Activated naive CD8-positive, alpha-beta T cell treated with anti-CD3 and anti-CD28 coated beads, Interleukin-2, amount 10 ng/mL, durations not matched to agents 7 days and 5 days (primary cell): ENCODE measurements around the gene SCMH1. TPM values are rescaled to one million over a fixed set of nuclear protein-coding genes. Genes with fewer than 3 reads are reported as not detected.
A peak's percentile ranks its signal among the peaks of the same experiment; 100 is the strongest.
"Not testable (repeated sequence)": the region's sequence is repeated elsewhere in the genome, so short reads cannot be mapped to it uniquely, and the experiment has no call there.

Experiments used
- ATAC-seq: fragments of 150-1000 bp; cut with Tn5 transposase; one replicate; pipeline ENCODE4 v1.10.0; 2021; ENCODE audit warnings: low read depth, moderate library complexity
- POLR2A ChIA-PET: fragments of 350-600 bp; sonication (Branson Sonifier 250); formaldehyde crosslinking; loops from one replicate; lab custom pipeline; 2021; ENCODE audit warnings: antibody characterized with exemption; lab: Charles Lee
- DNase-seq: peaks from one replicate; pipeline ENCODE4 v3.0.0; 2021
- H3K27ac Mint-ChIP-seq: one replicate; pipeline ENCODE4 v1.8.0; 2022; ENCODE audit warnings: mild to moderate bottlenecking, mixed read lengths
- H3K27me3 Mint-ChIP-seq: one replicate; pipeline ENCODE4 v1.8.0; 2022; ENCODE audit warnings: mild to moderate bottlenecking, moderate library complexity, mixed read lengths
- H3K36me3 Mint-ChIP-seq: one replicate; pipeline ENCODE4 v1.8.0; 2021; ENCODE audit warnings: mild to moderate bottlenecking, mixed read lengths
- H3K4me1 Mint-ChIP-seq: one replicate; pipeline ENCODE4 v1.8.0; 2021; ENCODE audit warnings: mixed read lengths
- H3K4me3 Mint-ChIP-seq: one replicate; pipeline ENCODE4 v1.8.0; 2022; ENCODE audit warnings: mild to moderate bottlenecking, moderate library complexity, mixed read lengths
- H3K9me3 Mint-ChIP-seq: one replicate; pipeline ENCODE4 v1.8.0; 2021; ENCODE audit warnings: mixed read lengths
- total RNA-seq, 2 experiments: library from RNA; stranded (reverse); gene quantifications; one replicate each; pipeline ENCODE4 v1.2.3, GENCODE V29; 2021

Gene SCMH1
- total RNA-seq, 2 experiments from 2014 or later, result 24.2 to 25.5 TPM

- H3K36me3 Mint-ChIP-seq, result peaks cover 12% of the 10 kb centered on the region
- DNase-seq (no peak), ATAC-seq (no peak)
- no peaks in the 10 kb centered on the region for H3K9me3 Mint-ChIP-seq
- no peak overlapping the region for H3K27ac Mint-ChIP-seq
- no peaks in the 10 kb centered on the region for H3K4me1 Mint-ChIP-seq
- no peaks in the 10 kb centered on the region for H3K27me3 Mint-ChIP-seq
- H3K4me3 Mint-ChIP-seq, result no peak overlapping the region
- POLR2A ChIA-PET, result no interaction called here
Measured at GRCh38 chr1:41152622-41153044, 89.5 kb downstream of the SCMH1 start.

- no peak overlapping the region for H3K4me3 Mint-ChIP-seq
- DNase-seq, result no peak
- no peak overlapping the region for H3K27ac Mint-ChIP-seq
- H3K36me3 Mint-ChIP-seq, result peaks cover 12% of the 10 kb centered on the region
- no peaks in the 10 kb centered on the region for H3K4me1 Mint-ChIP-seq
- H3K9me3 Mint-ChIP-seq, result no peaks in the 10 kb centered on the region
- POLR2A ChIA-PET, result no interaction called here
- no peak for ATAC-seq
- H3K27me3 Mint-ChIP-seq, result no peaks in the 10 kb centered on the region
Measured at GRCh38 chr1:41151846-41152245, 90.3 kb downstream of the SCMH1 start.

GRCh38 chr1:41149570-41149969 is 92.5 kb downstream of the SCMH1 start:
- Mint-ChIP-seq H3K4me3 (no peak overlapping the region), H3K27me3 (no peaks in the 10 kb centered on the region), H3K4me1 (no peaks in the 10 kb centered on the region), H3K27ac (no peak overlapping the region), H3K9me3 (no peaks in the 10 kb centered on the region), H3K36me3 (peaks cover 18% of the 10 kb centered on the region)
- ATAC-seq, result no peak
- no peak for DNase-seq
- POLR2A ChIA-PET, result no interaction called here

GRCh38 chr1:41144285-41144684 is 97.8 kb downstream of the SCMH1 start:
- Mint-ChIP-seq H3K4me3 (no peak overlapping the region), H3K27me3 (no peaks in the 10 kb centered on the region), H3K36me3 (peaks cover 37% of the 10 kb centered on the region), H3K27ac (no peak overlapping the region), H3K9me3 (peaks cover 1% of the 10 kb centered on the region), H3K4me1 (no peaks in the 10 kb centered on the region)
- POLR2A ChIA-PET, result no interaction called here
- no peak for ATAC-seq
- no peak for DNase-seq

- H3K27ac Mint-ChIP-seq, result no peak overlapping the region
- H3K27me3 Mint-ChIP-seq, result no peaks in the 10 kb centered on the region
- H3K4me1 Mint-ChIP-seq, result no peaks in the 10 kb centered on the region
- ATAC-seq (no peak), DNase-seq (no peak)
- peaks cover 5% of the 10 kb centered on the region for H3K9me3 Mint-ChIP-seq
- H3K36me3 Mint-ChIP-seq, result peaks cover 59% of the 10 kb centered on the region
- POLR2A ChIA-PET, result no interaction called here
- no peak overlapping the region for H3K4me3 Mint-ChIP-seq
Measured at GRCh38 chr1:41138549-41138948, 103.6 kb downstream of the SCMH1 start.

- H3K9me3 Mint-ChIP-seq, result peaks cover 11% of the 10 kb centered on the region
- ATAC-seq (no peak), DNase-seq (no peak)
- POLR2A ChIA-PET, result no interaction called here
- no peaks in the 10 kb centered on the region for H3K4me1 Mint-ChIP-seq
- H3K4me3 Mint-ChIP-seq, result no peak overlapping the region
- no peak overlapping the region for H3K27ac Mint-ChIP-seq
- no peaks in the 10 kb centered on the region for H3K27me3 Mint-ChIP-seq
- peaks cover 61% of the 10 kb centered on the region for H3K36me3 Mint-ChIP-seq
Measured at GRCh38 chr1:41135196-41135947, 106.7 kb downstream of the SCMH1 start.

- H3K4me3 Mint-ChIP-seq, H3K4me1 Mint-ChIP-seq, H3K27ac Mint-ChIP-seq, H3K27me3 Mint-ChIP-seq, DNase-seq, ATAC-seq, POLR2A ChIA-PET: not testable (repeated sequence)
- Mint-ChIP-seq H3K9me3 (peaks cover 10% of the 10 kb centered on the region), H3K36me3 (peaks cover 57% of the 10 kb centered on the region)
Measured at GRCh38 chr1:41134325-41134724, 107.8 kb downstream of the SCMH1 start.

GRCh38 chr1:41122851-41123518 is 119.1 kb downstream of the SCMH1 start:
- POLR2A ChIA-PET, result no interaction called here
- Mint-ChIP-seq H3K4me3 (no peak overlapping the region), H3K36me3 (peaks cover 2% of the 10 kb centered on the region), H3K27me3 (no peaks in the 10 kb centered on the region), H3K4me1 (no peaks in the 10 kb centered on the region), H3K27ac (no peak overlapping the region), H3K9me3 (no peaks in the 10 kb centered on the region)
- DNase-seq (no peak), ATAC-seq (peak; percentile 45)

- DNase-seq (no peak), ATAC-seq (no peak)
- Mint-ChIP-seq H3K27me3 (no peaks in the 10 kb centered on the region), H3K9me3 (no peaks in the 10 kb centered on the region), H3K36me3 (peaks cover 2% of the 10 kb centered on the region), H3K4me3 (no peak overlapping the region), H3K4me1 (no peaks in the 10 kb centered on the region), H3K27ac (no peak overlapping the region)
- POLR2A ChIA-PET, result no interaction called here
Measured at GRCh38 chr1:41122148-41122547, 120.0 kb downstream of the SCMH1 start.

GRCh38 chr1:41118645-41119044 is 123.5 kb downstream of the SCMH1 start:
- ATAC-seq (no peak), DNase-seq (no peak)
- no peaks in the 10 kb centered on the region for H3K27me3 Mint-ChIP-seq
- no peak overlapping the region for H3K27ac Mint-ChIP-seq
- H3K4me1 Mint-ChIP-seq, result no peaks in the 10 kb centered on the region
- H3K36me3 Mint-ChIP-seq, result peaks cover 8% of the 10 kb centered on the region
- no peaks in the 10 kb centered on the region for H3K9me3 Mint-ChIP-seq
- POLR2A ChIA-PET, result no interaction called here
- no peak overlapping the region for H3K4me3 Mint-ChIP-seq

GRCh38 chr1:41117241-41117640 is 124.9 kb downstream of the SCMH1 start:
- H3K27ac Mint-ChIP-seq, H3K9me3 Mint-ChIP-seq, H3K4me1 Mint-ChIP-seq, H3K36me3 Mint-ChIP-seq, DNase-seq, ATAC-seq, POLR2A ChIA-PET, H3K4me3 Mint-ChIP-seq, H3K27me3 Mint-ChIP-seq: not testable (repeated sequence)

GRCh38 chr1:41110736-41111135 is 131.4 kb downstream of the SCMH1 start:
- Mint-ChIP-seq H3K27me3 (no peaks in the 10 kb centered on the region), H3K27ac (no peak overlapping the region), H3K36me3 (peaks cover 11% of the 10 kb centered on the region), H3K4me1 (no peaks in the 10 kb centered on the region), H3K9me3 (no peaks in the 10 kb centered on the region), H3K4me3 (no peak overlapping the region)
- POLR2A ChIA-PET, result no interaction called here
- ATAC-seq, result no peak
- no peak for DNase-seq

GRCh38 chr1:41110286-41110685 is 131.8 kb downstream of the SCMH1 start:
- Mint-ChIP-seq H3K4me1 (no peaks in the 10 kb centered on the region), H3K4me3 (no peak overlapping the region), H3K9me3 (no peaks in the 10 kb centered on the region), H3K27me3 (no peaks in the 10 kb centered on the region), H3K36me3 (peaks cover 12% of the 10 kb centered on the region), H3K27ac (no peak overlapping the region)
- DNase-seq (no peak), ATAC-seq (no peak)
- POLR2A ChIA-PET, result no interaction called here
